ENCODE data around the gene PLXNA2. TPM values are rescaled to one million over a fixed set of nuclear protein-coding genes. Genes with fewer than 3 reads are reported as not detected.

The PLXNA2 gene
- total RNA-seq, 4 donors from 2014 or later: 19.8 to 41.6 (median 27.9) TPM

GRCh38 chr1:208142590-208143382, 101.4 kb downstream of the PLXNA2 start:
- Histone ChIP-seq H3K27me3 (no peaks in the 10 kb centered on the region), H3K9me3 (no peaks in the 10 kb centered on the region), H3K36me3 (peaks cover 0 to 49% (median 16%) of the 10 kb centered on the region in 4 donors), H3K27ac (replicated peaks in 1 of 4) (peak overlapping the region; percentile 28 to 65 (median 53)), H3K4me1 (peaks cover 4 to 52% (median 37%) of the 10 kb centered on the region in 4 donors), H3K4me3 (no peak overlapping the region)
- intact Hi-C loops (cut with DNase I): no loop called here
- TF ChIP-seq, protein P1, sequence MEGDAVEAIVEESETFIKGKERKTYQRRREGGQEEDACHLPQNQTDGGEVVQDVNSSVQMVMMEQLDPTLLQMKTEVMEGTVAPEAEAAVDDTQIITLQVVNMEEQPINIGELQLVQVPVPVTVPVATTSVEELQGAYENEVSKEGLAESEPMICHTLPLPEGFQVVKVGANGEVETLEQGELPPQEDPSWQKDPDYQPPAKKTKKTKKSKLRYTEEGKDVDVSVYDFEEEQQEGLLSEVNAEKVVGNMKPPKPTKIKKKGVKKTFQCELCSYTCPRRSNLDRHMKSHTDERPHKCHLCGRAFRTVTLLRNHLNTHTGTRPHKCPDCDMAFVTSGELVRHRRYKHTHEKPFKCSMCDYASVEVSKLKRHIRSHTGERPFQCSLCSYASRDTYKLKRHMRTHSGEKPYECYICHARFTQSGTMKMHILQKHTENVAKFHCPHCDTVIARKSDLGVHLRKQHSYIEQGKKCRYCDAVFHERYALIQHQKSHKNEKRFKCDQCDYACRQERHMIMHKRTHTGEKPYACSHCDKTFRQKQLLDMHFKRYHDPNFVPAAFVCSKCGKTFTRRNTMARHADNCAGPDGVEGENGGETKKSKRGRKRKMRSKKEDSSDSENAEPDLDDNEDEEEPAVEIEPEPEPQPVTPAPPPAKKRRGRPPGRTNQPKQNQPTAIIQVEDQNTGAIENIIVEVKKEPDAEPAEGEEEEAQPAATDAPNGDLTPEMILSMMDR (IDR thresholded peaks at IDR 0.05): no peak
- TF ChIP-seq EP300 (IDR thresholded peaks at IDR 0.05): no peak
- TF ChIP-seq POLR2A (IDR thresholded peaks at IDR 0.05; ENCODE audit: low read depth): no peak
- TF ChIP-seq POLR2AphosphoS5 (IDR thresholded peaks at IDR 0.05): no peak
- no peak for DNase-seq (ENCODE audit: extremely low spot score)
- WGBS: 59% methylated on average over 4 of the region's 5 CpGs

GRCh38 chr1:208141610-208142192, 102.5 kb downstream of the PLXNA2 start:
- 74% methylated on average over 5 of the region's 5 CpGs for WGBS
- Histone ChIP-seq H3K27me3 (no peaks in the 10 kb centered on the region), H3K9me3 (no peaks in the 10 kb centered on the region), H3K27ac (replicated peaks in 1 of 4) (peak overlapping the region; percentile 15 to 65 (median 53)), H3K4me1 (peaks cover 4 to 62% (median 47%) of the 10 kb centered on the region in 4 donors), H3K36me3 (peaks cover 0 to 54% (median 16%) of the 10 kb centered on the region in 4 donors), H3K4me3 (no peak overlapping the region)
- no peak for TF ChIP-seq POLR2A (IDR thresholded peaks at IDR 0.05; ENCODE audit: low read depth)
- TF ChIP-seq, protein P1 (IDR thresholded peaks at IDR 0.05): no peak
- no peak for TF ChIP-seq EP300 (IDR thresholded peaks at IDR 0.05)
- no peak for TF ChIP-seq POLR2AphosphoS5 (IDR thresholded peaks at IDR 0.05)
- intact Hi-C loops (cut with DNase I): no loop called here
- no peak for DNase-seq (ENCODE audit: extremely low spot score)

GRCh38 chr1:208139434-208140045, 104.6 kb downstream of the PLXNA2 start:
- Histone ChIP-seq H3K27me3 (no peaks in the 10 kb centered on the region), H3K27ac (replicated peaks in 1 of 4) (no peak overlapping the region), H3K4me1 (peaks cover 4 to 67% (median 53%) of the 10 kb centered on the region in 4 donors), H3K9me3 (no peaks in the 10 kb centered on the region), H3K4me3 (no peak overlapping the region), H3K36me3 (peaks cover 0 to 61% (median 16%) of the 10 kb centered on the region in 4 donors)
- DNase-seq (ENCODE audit: extremely low spot score): no peak
- TF ChIP-seq POLR2A (IDR thresholded peaks at IDR 0.05; ENCODE audit: low read depth) (no peak), EP300 (IDR thresholded peaks at IDR 0.05) (no peak), POLR2AphosphoS5 (IDR thresholded peaks at IDR 0.05) (no peak)
- TF ChIP-seq, protein P1 (IDR thresholded peaks at IDR 0.05): no peak
- intact Hi-C loops (cut with DNase I): no loop called here
- 54% methylated on average over 3 of the region's 3 CpGs for WGBS

DNA sequence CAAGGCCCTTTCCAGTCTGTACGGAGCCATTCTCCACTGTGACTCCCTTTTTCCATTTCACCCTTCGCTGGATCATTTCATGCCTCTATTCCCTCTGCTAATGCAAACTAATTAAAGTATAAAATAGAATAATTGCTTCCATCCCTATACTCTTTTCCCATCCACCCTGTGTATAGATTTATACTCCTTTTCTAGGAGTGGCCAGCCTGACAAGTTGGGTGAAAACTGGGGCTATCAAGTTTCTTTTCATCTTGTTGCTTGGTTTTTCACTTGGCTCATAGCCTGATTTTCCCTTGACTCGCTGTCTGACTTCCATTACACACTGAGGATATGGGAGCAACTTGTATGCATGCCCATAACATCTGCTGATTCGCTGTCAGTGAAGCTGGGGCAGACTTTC, 107.0 kb downstream of the PLXNA2 start:
- peak overlapping the region in 1 of 4 donors; percentile 40 for H3K27ac ChIP-seq (replicated peaks in 1 of 4)
- no peak for TF ChIP-seq POLR2AphosphoS5 (IDR thresholded peaks at IDR 0.05)
- TF ChIP-seq, protein P1 (IDR thresholded peaks at IDR 0.05): no peak
- TF ChIP-seq EP300 (IDR thresholded peaks at IDR 0.05): no peak
- no peak for TF ChIP-seq POLR2A (IDR thresholded peaks at IDR 0.05; ENCODE audit: low read depth)
- no peak overlapping the region for H3K4me3 ChIP-seq
- intact Hi-C loops (cut with DNase I): no loop called here
- 79% methylated on average over 4 of the region's 4 CpGs for WGBS
- no peak for DNase-seq (ENCODE audit: extremely low spot score)
- H3K4me1 ChIP-seq: peaks cover 10 to 69% (median 59%) of the 10 kb centered on the region in 4 donors
- no peaks in the 10 kb centered on the region for H3K27me3 ChIP-seq
- peaks cover 0 to 56% (median 15%) of the 10 kb centered on the region in 4 donors for H3K36me3 ChIP-seq
- H3K9me3 ChIP-seq: no peaks in the 10 kb centered on the region
